H1 (cell line): ENCODE data around the gene PCDHB15. TPM values are rescaled to one million over a fixed set of nuclear protein-coding genes. Genes with fewer than 3 reads are reported as not detected.
"Not testable (repeated sequence)": the region's sequence is repeated elsewhere in the genome, so short reads cannot be mapped to it uniquely, and the experiment has no call there.

ENCODE experiments used
- CTCF ChIA-PET: fragments of 300-600 bp; sonication (Branson Sonifier 250); formaldehyde crosslinking; loops from one replicate; lab custom pipeline; 2021; ENCODE audit not compliant: partially characterized antibody; lab: Charles Lee
- POLR2A ChIA-PET: fragments of 300-600 bp; sonication (Branson Sonifier 250); formaldehyde crosslinking; loops from one replicate; lab custom pipeline; 2021; ENCODE audit warnings: inconsistent platforms; ENCODE audit not compliant: partially characterized antibody; lab: Charles Lee
- DNase-seq, 2 experiments: peaks; one replicate each; pipeline versions ENCODE4 v3.0.0 to v3.0.0-alpha.2; 2010 to 2022; ENCODE audit warnings: low spot score in 2 of 2, low read depth in 1 of 2, mixed read lengths in 1 of 2
- FAIRE-seq: peaks from 2 replicates; lab custom pipeline; 2011; peaks lifted over from hg19 to GRCh38; lab: Jason Lieb, UNC
- H2AFZ ChIP-seq: 2 replicates; pipeline ENCODE4 v1.8.1; 2012; ENCODE audit warnings: low read length, inconsistent platforms
- H2AK5ac ChIP-seq: 2 replicates; pipeline ENCODE4 v1.6.1; 2013; ENCODE audit warnings: low read depth, low read length
- H2BK120ac ChIP-seq: replicated peaks from 2 replicates; pipeline ENCODE3; 2013; ENCODE audit warnings: low read depth, low read length, inconsistent platforms
- H2BK12ac ChIP-seq: 2 replicates; pipeline ENCODE4 v1.6.1; 2013; ENCODE audit warnings: low read depth, low read length
- H2BK15ac ChIP-seq: 2 replicates; pipeline ENCODE4 v1.6.1; 2013; ENCODE audit warnings: low read length
- H2BK20ac ChIP-seq: 2 replicates; pipeline ENCODE4 v1.6.1; 2013; ENCODE audit warnings: low read length
- H2BK5ac ChIP-seq: 2 replicates; pipeline ENCODE4 v1.6.1; 2013; ENCODE audit warnings: low read depth, low read length
- H3K14ac ChIP-seq: 2 replicates; pipeline ENCODE4 v1.6.1; 2013; ENCODE audit warnings: inconsistent platforms; ENCODE audit not compliant: insufficient read length
- H3K18ac ChIP-seq: 2 replicates; pipeline ENCODE4 v1.6.1; 2013; ENCODE audit warnings: low read length; ENCODE audit errors: extremely low read depth
- H3K23ac ChIP-seq: 2 replicates; pipeline ENCODE4 v1.6.1; 2013; ENCODE audit warnings: inconsistent platforms; ENCODE audit not compliant: insufficient read length
- H3K23me2 ChIP-seq: 2 replicates; pipeline ENCODE4 v1.6.1; 2013; ENCODE audit warnings: low read depth, low read length
- H3K27ac ChIP-seq: 2 replicates; pipeline ENCODE4 v1.6.1; 2011; ENCODE audit warnings: low read depth, low read length, inconsistent platforms
- H3K27me3 ChIP-seq, 4 experiments: replicated peaks in 1 of 4; 1 replicate in 1 of 4; 2 replicates in 3 of 4; pipeline versions ENCODE4 v1.6.1 to v1.8.1; 2011 to 2013; ENCODE audit warnings: low read length in 3 of 4, mild to moderate bottlenecking in 3 of 4, inconsistent platforms in 2 of 4, mixed read lengths in 2 of 4, moderate library complexity in 1 of 4; ENCODE audit not compliant: control insufficient read depth in 3 of 4, insufficient read depth in 3 of 4; ENCODE audit errors: extremely low read depth in 1 of 4
- H3K36me3 ChIP-seq, 4 experiments: 2 replicates each; pipeline versions ENCODE4 v1.6.1 to v1.8.1; 2011 to 2013; ENCODE audit warnings: mild to moderate bottlenecking in 4 of 4, low read length in 3 of 4, moderate library complexity in 2 of 4, control low read depth in 1 of 4, inconsistent platforms in 1 of 4; ENCODE audit not compliant: insufficient read depth in 4 of 4, control insufficient read depth in 2 of 4
- H3K4ac ChIP-seq: replicated peaks from 2 replicates; pipeline ENCODE3; 2013; ENCODE audit warnings: low read length, low read depth, mixed read lengths, inconsistent platforms; ENCODE audit not compliant: insufficient read length
- H3K4me1 ChIP-seq, 4 experiments: replicated peaks in 1 of 4; 1 replicate in 1 of 4; 2 replicates in 3 of 4; pipeline versions ENCODE4 v1.6.1 to v1.8.1; 2011 to 2013; ENCODE audit warnings: low read length in 3 of 4, inconsistent platforms in 2 of 4, mixed read lengths in 1 of 4; ENCODE audit not compliant: insufficient read depth in 4 of 4, control insufficient read depth in 3 of 4
- H3K4me2 ChIP-seq, 2 experiments: 2 replicates each; pipeline versions ENCODE4 v1.6.1 to v1.8.1; 2011 to 2013; ENCODE audit warnings: low read depth in 2 of 2, low read length in 2 of 2, control low read depth in 1 of 2, inconsistent platforms in 1 of 2, mild to moderate bottlenecking in 1 of 2; ENCODE audit not compliant: insufficient read depth in 1 of 2
- H3K4me3 ChIP-seq, 4 experiments: fragments of 200-600, 300-600 bp in 1 of 4; sonication (generic), shearing (Covaris generic), sonication (Bioruptor Twin) in 1 of 4; 2 replicates each; pipeline versions ENCODE4 v1.5.1 to v1.8.1; 2011 to 2016; ENCODE audit warnings: low read length in 4 of 4, low read depth in 3 of 4, control low read depth in 2 of 4, inconsistent platforms in 2 of 4, mild to moderate bottlenecking in 2 of 4, mixed read lengths in 1 of 4, moderate library complexity in 1 of 4; ENCODE audit not compliant: insufficient read depth in 2 of 4; ENCODE audit errors: extremely low read depth in 1 of 4
- H3K56ac ChIP-seq: replicated peaks from 2 replicates; pipeline ENCODE3; 2013; ENCODE audit warnings: low read depth, mild to moderate bottlenecking, mixed read lengths, low read length, inconsistent platforms; ENCODE audit not compliant: insufficient read length
- H3K79me1 ChIP-seq: 2 replicates; pipeline ENCODE4 v1.6.1; 2013; ENCODE audit warnings: low read depth, low read length, control low read depth
- H3K79me2 ChIP-seq, 2 experiments: 2 replicates each; pipeline versions ENCODE4 v1.6.1 to v1.8.1; 2012 to 2013; ENCODE audit warnings: low read length in 2 of 2, mild to moderate bottlenecking in 2 of 2, inconsistent platforms in 1 of 2; ENCODE audit not compliant: insufficient read depth in 2 of 2, control insufficient read depth in 1 of 2
- H3K9ac ChIP-seq, 4 experiments: replicated peaks in 1 of 4; 1 replicate in 1 of 4; 2 replicates in 3 of 4; pipeline versions ENCODE4 v1.6.1 to v1.8.1; 2011 to 2013; ENCODE audit warnings: low read depth in 3 of 4, low read length in 3 of 4, control low read depth in 2 of 4, mild to moderate bottlenecking in 2 of 4, moderate library complexity in 2 of 4, inconsistent platforms in 1 of 4; ENCODE audit errors: extremely low read depth in 1 of 4
- H3K9me3 ChIP-seq, 2 experiments: 2 replicates each; pipeline versions ENCODE4 v1.6.1 to v1.8.1; 2012 to 2013; ENCODE audit warnings: mild to moderate bottlenecking in 2 of 2, moderate library complexity in 2 of 2, control low read depth in 1 of 2, inconsistent platforms in 1 of 2, low read depth in 1 of 2, low read length in 1 of 2, mixed read lengths in 1 of 2; ENCODE audit not compliant: insufficient read depth in 2 of 2
- H4K20me1 ChIP-seq, 2 experiments: replicated peaks in 1 of 2; 2 replicates each; pipeline versions ENCODE3 to v1.8.1; 2011 to 2013; ENCODE audit warnings: inconsistent platforms in 2 of 2, low read length in 2 of 2, mild to moderate bottlenecking in 1 of 2; ENCODE audit not compliant: insufficient read depth in 2 of 2, control insufficient read depth in 1 of 2
- H4K5ac ChIP-seq: 2 replicates; pipeline ENCODE4 v1.6.1; 2013; ENCODE audit warnings: low read length, low read depth, mixed read lengths, inconsistent platforms; ENCODE audit not compliant: insufficient read length
- H4K8ac ChIP-seq: 2 replicates; pipeline ENCODE4 v1.8.0; 2013; ENCODE audit warnings: mild to moderate bottlenecking, moderate library complexity, low read length, inconsistent platforms; ENCODE audit not compliant: insufficient read depth; ENCODE audit errors: extremely low read depth
- H4K91ac ChIP-seq: replicated peaks from 2 replicates; pipeline ENCODE3; 2013; ENCODE audit warnings: low read length, mixed read lengths, inconsistent platforms; ENCODE audit not compliant: insufficient read length
- WGBS, 2 experiments: shearing (Covaris generic) in 1 of 2; methylation state at CpG; one replicate each; pipeline versions ENCODE4 v1.1.6 to v1.1.7; 2013 to 2015; ENCODE audit warnings: low lambda C conversion rate in 2 of 2, mixed read lengths in 2 of 2, inconsistent platforms in 1 of 2, low coverage in 1 of 2, missing lambda C conversion rate in 1 of 2; ENCODE audit not compliant: insufficient replicate concordance in 2 of 2, insufficient coverage in 1 of 2, insufficient read length in 1 of 2; ENCODE audit errors: extremely low coverage in 1 of 2, missing lambda C conversion rate in 1 of 2; 5-methylcytosine and 5-hydroxymethylcytosine counted together
- polyA plus RNA-seq, 7 experiments: library from polyadenylated mRNA; depleted of rRNA in 3 of 7; stranded (reverse) in 5 of 7; unstranded in 2 of 7; fragments of >200 nt in 5 of 7; fragments of 200-250 nt in 2 of 7; gene quantifications; 1 replicate in 5 of 7; 2 replicates in 1 of 7; 4 replicates in 1 of 7; pipeline versions ENCODE4 v1.2.1 to v1.2.3, GENCODE V29; 2011 to 2013; ENCODE audit warnings: missing spikeins in 2 of 7, mixed read lengths in 2 of 7
- total RNA-seq: library from RNA; stranded (reverse); fragmentation: NEBNext Ultra II Directional; extraction: Animal tissue kit (Norgen Biotek cat#: 25700); gene quantifications from 2 replicates; pipeline ENCODE4 v1.2.1, GENCODE V29; 2021

The PCDHB15 gene
- total and polyA plus RNA-seq, 2 of the 8 experiments (the other 6 are each of a cell fraction or from before 2014, with no cell fraction given), result 2.8 to 4.0 TPM

DNA sequence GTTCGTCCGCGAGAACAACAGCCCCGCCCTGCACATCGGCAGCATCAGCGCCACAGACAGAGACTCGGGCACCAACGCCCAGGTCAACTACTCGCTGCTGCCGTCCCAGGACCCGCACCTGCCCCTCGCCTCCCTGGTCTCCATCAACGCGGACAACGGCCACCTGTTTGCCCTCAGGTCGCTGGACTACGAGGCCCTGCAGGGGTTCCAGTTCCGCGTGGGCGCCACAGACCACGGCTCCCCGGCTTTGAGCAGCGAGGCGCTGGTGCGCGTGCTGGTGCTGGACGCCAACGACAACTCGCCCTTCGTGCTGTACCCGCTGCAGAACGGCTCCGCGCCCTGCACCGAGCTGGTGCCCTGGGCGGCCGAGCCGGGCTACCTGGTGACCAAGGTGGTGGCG is 34.9 kb upstream of the PCDHB15 start:
- H2BK12ac ChIP-seq, H2BK15ac ChIP-seq, H3K18ac ChIP-seq, CTCF ChIA-PET, H3K4me1 ChIP-seq, H2AK5ac ChIP-seq, H3K23me2 ChIP-seq, H2BK5ac ChIP-seq, H2BK20ac ChIP-seq, H3K14ac ChIP-seq, H2BK120ac ChIP-seq, H3K4me3 ChIP-seq, H3K4ac ChIP-seq, H3K9ac ChIP-seq, H4K91ac ChIP-seq, POLR2A ChIA-PET, DNase-seq, H3K79me1 ChIP-seq, H3K27ac ChIP-seq, FAIRE-seq, H3K36me3 ChIP-seq, H4K5ac ChIP-seq, H3K79me2 ChIP-seq, H3K27me3 ChIP-seq, H3K4me2 ChIP-seq, H3K56ac ChIP-seq, H4K8ac ChIP-seq, H4K20me1 ChIP-seq, H2AFZ ChIP-seq, H3K23ac ChIP-seq: not testable (repeated sequence)
- 91% methylated on average over 35 of the region's 39 CpGs; no CpG with 5 or more reads in 1 of the 2 experiments for WGBS, 2 experiments
- peaks cover 5 to 20% of the 10 kb centered on the region in 2 experiments; a peak in 3 of 4 replicates for H3K9me3 ChIP-seq

DNA sequence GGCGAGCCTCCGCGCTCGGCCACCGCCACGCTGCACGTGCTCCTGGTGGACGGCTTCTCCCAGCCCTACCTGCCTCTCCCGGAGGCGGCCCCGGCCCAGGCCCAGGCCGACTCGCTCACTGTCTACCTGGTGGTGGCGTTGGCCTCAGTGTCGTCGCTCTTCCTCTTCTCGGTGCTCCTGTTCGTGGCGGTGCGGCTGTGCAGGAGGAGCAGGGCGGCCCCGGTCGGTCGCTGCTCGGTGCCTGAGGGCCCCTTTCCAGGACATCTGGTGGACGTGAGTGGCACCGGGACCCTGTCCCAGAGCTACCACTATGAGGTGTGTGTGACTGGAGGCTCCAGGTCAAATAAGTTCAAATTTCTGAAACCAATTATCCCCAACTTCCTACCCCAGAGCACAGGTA is 34.3 kb upstream of the PCDHB15 start:
- H2AK5ac ChIP-seq, H3K36me3 ChIP-seq, CTCF ChIA-PET, POLR2A ChIA-PET, H3K4ac ChIP-seq, H3K27me3 ChIP-seq, H4K8ac ChIP-seq, H2BK15ac ChIP-seq, FAIRE-seq, H3K79me1 ChIP-seq, H3K79me2 ChIP-seq, H3K56ac ChIP-seq, H3K14ac ChIP-seq, H3K9ac ChIP-seq, DNase-seq, H3K23ac ChIP-seq, H3K27ac ChIP-seq, H2BK5ac ChIP-seq, H4K5ac ChIP-seq, H3K4me2 ChIP-seq, H3K4me3 ChIP-seq, H2BK12ac ChIP-seq, H3K23me2 ChIP-seq, H3K4me1 ChIP-seq, H3K18ac ChIP-seq, H4K20me1 ChIP-seq, H2BK20ac ChIP-seq, H2AFZ ChIP-seq, H4K91ac ChIP-seq, H2BK120ac ChIP-seq: not testable (repeated sequence)
- H3K9me3 ChIP-seq, result peaks cover 7 to 24% of the 10 kb centered on the region in 2 experiments; a peak in 3 of 4 replicates
- WGBS, 2 experiments, result 95% methylated on average over 10 of the region's 27 CpGs; no CpG with 5 or more reads in 1 of the 2 experiments
